Mammary epithelial cell (primary cell): Measurements from ENCODE around the gene GPER1.

Experiments used
- EZH2 ChIP-seq: IDR thresholded peaks from 2 replicates; pipeline ENCODE4 v1.6.1; 2012; ENCODE audit warnings: low read length, inconsistent platforms, borderline replicate concordance
- TF ChIP-seq, protein P1 (sequence below), 2 donors: IDR thresholded peaks in 1 of 2; conservative IDR thresholded peaks in 1 of 2; 2 replicates each; pipeline ENCODE4 v1.5.1; 2011 to 2012; ENCODE audit warnings: inconsistent platforms in 2 of 2, low read length in 2 of 2, mild to moderate bottlenecking in 2 of 2, control low read depth in 1 of 2, low read depth in 1 of 2; ENCODE audit not compliant: insufficient read depth in 1 of 2; ENCODE audit errors: extremely low read depth in 1 of 2

DNA sequence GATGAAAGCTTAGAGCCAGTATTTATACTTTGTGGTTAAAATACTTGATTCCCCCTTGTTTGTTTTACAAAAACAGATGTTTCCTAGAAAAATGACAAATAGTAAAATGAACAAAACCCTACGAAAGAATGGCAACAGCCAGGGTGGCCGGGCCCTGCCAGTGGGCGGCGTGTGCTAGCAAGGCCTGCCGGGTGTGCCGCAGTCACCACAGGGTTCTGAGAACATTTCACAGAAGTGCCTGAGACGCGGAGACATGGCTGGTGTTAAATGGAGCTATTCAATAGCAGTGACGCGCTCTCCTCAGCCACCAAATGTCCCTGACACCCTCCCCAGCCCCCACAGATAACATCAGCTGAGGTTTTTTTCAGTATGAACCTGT is 29.1 kb upstream of the GPER1 start:
- TF ChIP-seq, protein P1, sequence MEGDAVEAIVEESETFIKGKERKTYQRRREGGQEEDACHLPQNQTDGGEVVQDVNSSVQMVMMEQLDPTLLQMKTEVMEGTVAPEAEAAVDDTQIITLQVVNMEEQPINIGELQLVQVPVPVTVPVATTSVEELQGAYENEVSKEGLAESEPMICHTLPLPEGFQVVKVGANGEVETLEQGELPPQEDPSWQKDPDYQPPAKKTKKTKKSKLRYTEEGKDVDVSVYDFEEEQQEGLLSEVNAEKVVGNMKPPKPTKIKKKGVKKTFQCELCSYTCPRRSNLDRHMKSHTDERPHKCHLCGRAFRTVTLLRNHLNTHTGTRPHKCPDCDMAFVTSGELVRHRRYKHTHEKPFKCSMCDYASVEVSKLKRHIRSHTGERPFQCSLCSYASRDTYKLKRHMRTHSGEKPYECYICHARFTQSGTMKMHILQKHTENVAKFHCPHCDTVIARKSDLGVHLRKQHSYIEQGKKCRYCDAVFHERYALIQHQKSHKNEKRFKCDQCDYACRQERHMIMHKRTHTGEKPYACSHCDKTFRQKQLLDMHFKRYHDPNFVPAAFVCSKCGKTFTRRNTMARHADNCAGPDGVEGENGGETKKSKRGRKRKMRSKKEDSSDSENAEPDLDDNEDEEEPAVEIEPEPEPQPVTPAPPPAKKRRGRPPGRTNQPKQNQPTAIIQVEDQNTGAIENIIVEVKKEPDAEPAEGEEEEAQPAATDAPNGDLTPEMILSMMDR (conservative IDR thresholded peaks at IDR 0.05 in 1 of 2, IDR thresholded peaks at IDR 0.05 in 1 of 2; ENCODE audit: extremely low read depth in 1 of 2, insufficient read depth in 1 of 2, low read depth in 1 of 2, low read length in 2 of 2), result no peak
- no peak for TF ChIP-seq EZH2
